ENCODE results near the gene KASH5.
"Not testable (repeated sequence)": the region's sequence is repeated elsewhere in the genome, so short reads cannot be mapped to it uniquely, and the experiment has no call there.

Gene KASH5

DNA sequence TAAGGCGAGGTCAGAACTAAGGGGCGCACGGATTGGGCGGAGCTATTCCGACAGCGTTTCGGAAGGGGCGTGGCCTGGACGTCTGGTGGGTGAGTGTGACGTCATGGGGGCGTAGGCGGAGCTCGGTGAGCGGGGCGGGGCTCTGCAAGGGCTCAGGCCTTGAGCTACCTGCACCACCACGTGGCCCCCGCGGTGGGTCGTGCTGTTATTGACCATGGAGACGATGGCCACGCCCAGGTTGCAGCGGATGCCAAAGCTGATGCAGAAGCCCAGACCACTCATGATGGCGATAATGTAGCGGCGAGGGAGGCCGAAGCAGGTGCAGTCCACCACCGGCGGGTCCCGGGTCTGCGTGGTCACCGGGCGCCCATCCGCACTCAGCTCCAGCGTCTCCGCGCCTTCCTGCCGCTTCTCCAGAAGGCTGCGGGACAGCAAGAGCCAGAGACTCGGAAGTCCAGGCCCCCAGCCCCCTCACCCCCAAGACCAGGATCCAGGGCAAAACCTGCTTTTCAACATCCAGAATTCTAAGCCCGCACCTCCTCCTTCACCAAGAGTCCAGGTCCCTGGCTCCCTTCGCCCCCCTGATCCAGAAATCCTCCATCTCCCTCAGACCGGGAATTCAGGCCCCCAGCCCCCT, 48.5 kb downstream of the KASH5 start:
- DNase-seq (ENCODE audit: low spot score) = no peak

GRCh38 chr19:49437231-49437630, 49.2 kb downstream of the KASH5 start:
- peak; percentile 82 for DNase-seq (ENCODE audit: low spot score)

- no peak for DNase-seq (ENCODE audit: low spot score)
These were observed 50.2 kb downstream of the KASH5 start for GRCh38 chr19:49438261-49438660.

GRCh38 chr19:49439836-49440235, 51.8 kb downstream of the KASH5 start:
- DNase-seq (ENCODE audit: low spot score) = no peak

- DNase-seq (ENCODE audit: low spot score) = no peak
These were observed 52.6 kb downstream of the KASH5 start for GRCh38 chr19:49440439-49441209.

DNA sequence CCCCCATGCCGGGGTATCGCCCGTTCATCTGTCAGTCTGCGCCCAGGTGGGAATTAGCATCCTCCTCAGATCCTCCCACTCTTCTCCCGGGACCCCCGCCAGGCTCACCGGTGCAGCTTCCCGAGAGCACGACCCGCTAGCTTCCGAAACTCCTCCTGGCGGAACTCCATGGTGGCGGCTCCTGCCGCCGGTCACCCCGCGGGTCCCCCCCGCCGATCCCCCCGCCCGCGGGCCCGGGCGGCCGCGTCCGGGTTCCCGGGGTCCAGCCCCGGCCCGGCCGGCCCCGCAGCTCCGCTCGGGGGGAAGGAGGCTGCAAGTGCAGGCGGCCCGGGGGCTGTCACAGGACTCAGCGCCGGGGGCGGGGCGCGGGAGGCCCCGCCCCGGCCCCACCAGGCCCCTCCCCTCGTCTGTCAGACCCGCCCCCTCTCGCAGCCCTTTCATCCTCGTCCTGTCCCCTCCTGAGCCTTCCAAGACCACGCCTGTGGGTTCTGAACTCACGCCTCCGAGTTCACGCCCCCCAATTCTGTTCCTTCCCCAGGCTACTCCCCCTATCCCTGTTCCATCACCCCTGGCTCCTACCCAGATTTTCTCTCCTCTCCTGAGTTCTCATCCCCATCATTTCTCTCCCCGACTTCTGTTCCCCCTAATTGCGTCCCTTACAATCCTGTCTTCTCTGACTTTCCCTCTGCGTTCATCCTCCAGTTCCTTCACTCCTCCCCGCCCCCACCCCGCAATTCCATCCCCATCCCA, 53.3 kb downstream of the KASH5 start, which contains the start of gene SLC17A7:
Gene SLC17A7, minus strand, starts transcription at position 318 of the 750 bp plus-strand sequence. Its CDS starts 148 bp downstream, at position 170.
- peak; percentile 90 for DNase-seq (ENCODE audit: low spot score)

DNA sequence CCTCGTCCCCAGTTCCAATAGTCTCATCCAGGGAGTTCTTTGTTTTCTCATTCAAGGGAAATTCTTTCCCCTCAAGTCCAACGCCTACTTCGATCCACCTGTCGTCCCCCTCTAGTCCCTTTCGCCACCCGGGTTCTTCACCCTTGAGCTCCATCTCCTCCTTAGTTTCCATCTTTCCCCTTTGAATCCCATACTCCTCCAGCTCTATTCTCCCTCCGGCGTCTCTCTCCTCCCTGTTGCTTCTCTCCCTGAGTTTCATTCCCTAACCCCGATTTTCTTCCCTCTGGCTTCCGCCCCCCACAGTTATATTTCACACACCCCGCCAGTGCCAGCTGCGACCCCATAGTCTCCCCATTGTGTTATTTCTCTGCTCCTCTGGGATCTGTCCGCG, 53.9 kb downstream of the KASH5 start:
- DNase-seq (ENCODE audit: low spot score) = no peak

DNA sequence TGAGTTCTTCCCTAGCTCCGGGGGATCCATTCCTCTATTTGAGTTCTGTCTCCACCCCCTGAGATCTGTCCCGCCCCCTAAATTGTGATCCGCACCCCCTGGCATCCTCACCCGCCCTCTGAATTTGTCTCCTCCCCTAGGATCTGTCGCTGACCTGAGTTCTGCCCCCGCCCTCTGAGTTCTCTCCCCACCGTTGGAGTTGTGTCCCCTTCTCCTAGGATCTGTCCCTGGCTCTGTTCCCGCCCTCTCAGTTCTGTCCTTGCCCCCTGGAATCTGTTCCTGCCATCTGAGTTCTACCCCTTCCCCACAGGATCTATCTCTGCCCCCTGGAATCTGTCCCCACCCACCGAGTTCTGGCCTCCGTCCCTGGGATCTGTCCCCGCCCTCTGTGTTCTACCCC, 54.3 kb downstream of the KASH5 start:
- no peak for DNase-seq (ENCODE audit: low spot score)

- DNase-seq (ENCODE audit: low spot score) = peak; percentile 90
These were observed 54.8 kb downstream of the KASH5 start for GRCh38 chr19:49442771-49443365.

DNA sequence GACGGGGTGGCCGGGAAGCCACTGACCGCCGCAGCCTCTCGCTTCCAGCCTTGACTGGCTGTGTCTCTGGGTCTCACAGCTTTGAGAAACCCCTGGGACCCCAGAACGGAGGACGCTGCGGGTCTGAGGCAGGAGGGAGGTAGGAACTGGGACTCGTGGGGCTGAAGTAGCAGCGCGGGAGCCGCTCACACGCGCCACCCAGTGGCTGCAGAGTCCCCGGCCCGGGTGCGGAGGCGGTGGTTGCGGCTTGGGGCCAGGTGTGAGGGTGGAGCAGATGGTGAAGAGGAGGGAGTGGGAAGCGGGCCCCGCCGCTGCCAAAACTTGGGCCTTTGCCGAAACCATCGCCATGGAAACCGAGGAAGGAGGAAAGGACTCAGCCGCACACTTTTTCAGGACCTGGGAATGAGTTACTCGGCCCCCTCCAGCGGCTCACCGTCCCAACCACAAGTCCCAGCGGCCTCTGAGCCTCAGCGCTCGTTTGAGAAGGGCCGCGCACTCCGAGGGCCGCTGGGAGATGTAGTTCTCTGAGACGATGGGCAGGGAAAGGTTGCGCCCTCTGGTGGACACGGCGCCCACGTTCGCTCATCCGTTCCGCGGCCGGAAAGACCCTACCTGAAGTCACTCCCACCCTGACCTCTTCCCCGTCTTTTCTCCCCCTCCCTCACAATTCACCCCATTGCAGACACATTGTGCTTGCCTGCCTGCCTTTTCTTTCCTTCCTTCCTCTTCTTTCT, 55.5 kb downstream of the KASH5 start:
- peak; percentile 87 for DNase-seq (ENCODE audit: low spot score)

DNA sequence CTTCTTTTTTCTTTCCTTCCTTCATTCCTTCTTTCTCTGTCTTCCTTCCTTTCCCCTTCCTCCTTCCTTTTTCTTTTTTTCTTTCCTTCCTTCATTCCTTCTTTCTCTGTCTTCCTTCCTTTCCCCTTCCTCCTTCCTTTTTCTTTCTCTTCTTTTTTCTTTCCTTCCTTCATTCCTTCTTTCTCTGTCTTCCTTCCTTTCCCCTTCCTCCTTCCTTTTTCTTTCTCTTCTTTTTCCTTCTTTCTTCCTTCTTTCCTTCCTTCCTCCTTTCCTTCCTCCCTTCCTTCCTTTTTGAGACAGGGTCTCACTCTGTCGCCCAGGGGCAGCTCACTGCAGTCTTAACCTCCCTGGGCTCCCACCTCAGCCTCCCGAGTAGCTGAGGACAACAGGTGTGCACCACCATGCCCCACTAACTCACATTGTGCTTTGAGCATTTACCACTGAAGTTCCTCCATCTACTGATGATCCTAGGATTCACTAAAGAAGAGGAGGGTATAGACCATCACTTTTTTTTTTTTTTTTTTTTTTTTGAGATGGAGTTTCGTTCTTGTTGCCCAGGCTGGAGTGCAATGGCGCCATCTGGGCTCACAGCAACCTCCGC, 56.2 kb downstream of the KASH5 start:
- not testable (repeated sequence) for DNase-seq (ENCODE audit: low spot score)

- DNase-seq (ENCODE audit: low spot score) = no peak
These were observed 57.9 kb downstream of the KASH5 start for GRCh38 chr19:49445997-49446396.

DNA sequence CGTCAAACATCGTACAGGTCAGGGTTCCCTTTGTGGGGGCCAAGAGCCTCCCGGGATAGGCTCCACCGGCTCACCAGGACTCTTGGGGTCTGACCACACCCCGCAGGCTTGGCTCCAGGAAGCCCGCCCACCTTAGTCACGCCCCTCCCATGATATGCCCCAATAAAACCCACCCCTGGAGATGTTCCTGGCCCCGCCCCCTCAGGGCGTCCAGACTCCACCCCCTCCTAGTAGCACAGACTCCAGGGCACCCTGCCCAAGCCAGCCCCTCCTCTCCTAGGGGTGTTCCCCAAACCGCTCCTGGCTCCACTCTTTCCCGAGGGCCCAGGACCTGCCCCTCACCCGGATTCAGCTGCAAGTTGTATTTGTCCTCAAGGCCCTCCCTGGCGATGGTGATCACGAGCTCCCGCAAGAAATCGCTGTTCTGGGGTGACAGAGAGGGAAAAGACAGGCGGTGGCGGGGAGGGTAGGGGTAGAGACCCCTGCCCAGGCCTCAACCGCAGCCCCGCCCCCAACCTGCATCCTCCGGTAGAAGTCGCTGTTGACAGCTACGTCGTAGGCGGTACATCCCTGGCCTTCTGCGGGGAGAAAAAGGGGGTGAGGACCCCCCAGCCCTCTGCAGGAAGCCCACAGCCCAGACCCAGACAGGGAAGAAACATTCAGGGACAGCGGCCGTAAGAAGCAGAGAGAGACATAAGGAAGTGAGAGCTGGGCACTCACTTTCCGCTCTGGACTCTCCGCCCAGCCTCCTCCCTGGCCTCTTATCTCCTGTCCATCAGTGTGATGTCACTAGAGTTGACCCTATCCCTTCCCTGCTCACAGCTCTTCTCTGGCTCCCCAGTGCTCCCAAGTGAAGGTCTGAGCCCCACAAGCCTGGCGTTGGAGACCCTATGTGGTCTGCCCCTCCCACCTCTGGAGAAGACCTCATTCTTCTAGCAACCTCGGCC, 59.7 kb downstream of the KASH5 start:
- no peak for DNase-seq (ENCODE audit: low spot score)

- DNase-seq (ENCODE audit: low spot score) = no peak
These were observed 60.4 kb downstream of the KASH5 start for GRCh38 chr19:49448432-49448786.

DNA sequence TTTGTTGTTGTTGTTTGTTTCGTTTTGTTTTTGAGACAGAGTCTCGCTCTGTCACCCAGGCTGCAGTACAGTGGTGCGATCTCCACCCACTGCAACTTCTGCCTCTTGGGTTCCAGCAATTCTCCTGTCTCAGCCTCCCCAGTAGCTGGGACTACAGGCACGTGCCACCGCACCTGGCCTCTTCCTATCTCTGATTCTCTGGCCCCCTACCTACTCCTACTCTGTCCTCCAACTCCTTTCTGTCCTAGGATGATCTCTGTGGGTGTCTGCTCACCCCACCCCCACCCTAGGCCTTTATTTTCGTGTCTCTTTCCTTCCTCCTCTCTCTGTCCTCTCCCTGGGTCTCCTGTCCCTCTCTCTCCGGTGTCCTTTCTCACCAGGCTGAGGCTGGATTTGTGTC, 62.4 kb downstream of the KASH5 start:
- no peak for DNase-seq (ENCODE audit: low spot score)

GRCh38 chr19:49451430-49452181, 63.6 kb downstream of the KASH5 start, which contains the start of gene PIH1D1:
Gene PIH1D1, minus strand, starts transcription at chr19:49451814. Its CDS starts 240 bp downstream, at chr19:49451574.
- DNase-seq (ENCODE audit: low spot score) = peak; percentile 84

DNA sequence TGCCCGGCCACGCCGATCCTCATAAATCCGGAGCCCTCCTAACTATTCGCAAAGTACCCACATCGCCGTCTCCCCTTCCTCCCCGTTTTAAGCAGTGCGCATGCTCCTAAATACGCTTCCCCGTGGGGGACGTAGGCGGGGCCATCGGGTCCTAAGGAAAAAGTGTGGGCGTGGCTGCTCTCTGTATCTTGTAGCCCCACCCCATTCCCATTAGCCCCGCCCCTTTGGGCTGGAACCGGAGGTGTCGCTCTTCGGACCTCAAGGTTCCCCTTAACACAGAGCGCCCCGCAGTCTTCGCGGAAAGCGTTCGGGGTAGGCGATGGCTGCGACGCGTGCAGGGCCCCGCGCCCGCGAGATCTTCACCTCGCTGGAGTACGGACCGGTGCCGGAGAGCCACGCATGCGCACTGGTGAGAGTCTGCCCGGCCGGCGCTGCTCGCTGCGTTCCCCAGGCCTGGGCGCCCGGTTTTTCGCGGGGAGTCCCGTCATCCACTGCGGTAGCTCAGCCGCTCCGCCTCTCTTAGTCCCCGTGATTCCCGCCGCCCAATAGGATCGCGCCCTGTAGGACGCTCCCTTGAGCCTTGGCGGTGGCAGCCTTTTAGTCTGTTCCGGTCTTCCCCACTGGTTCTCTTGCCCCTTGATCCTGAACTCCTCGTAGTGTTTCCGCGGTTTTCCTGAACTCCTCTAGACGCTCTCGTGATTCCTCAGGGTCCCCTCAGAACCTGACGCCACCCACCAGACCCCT, 65.1 kb downstream of the KASH5 start, which contains the start of gene ALDH16A1:
Gene ALDH16A1, plus strand, starts transcription at position 213 of the 744 bp plus-strand sequence. Its CDS starts 107 bp downstream, at position 320.
- peak; percentile 97 for DNase-seq (ENCODE audit: low spot score)

DNA sequence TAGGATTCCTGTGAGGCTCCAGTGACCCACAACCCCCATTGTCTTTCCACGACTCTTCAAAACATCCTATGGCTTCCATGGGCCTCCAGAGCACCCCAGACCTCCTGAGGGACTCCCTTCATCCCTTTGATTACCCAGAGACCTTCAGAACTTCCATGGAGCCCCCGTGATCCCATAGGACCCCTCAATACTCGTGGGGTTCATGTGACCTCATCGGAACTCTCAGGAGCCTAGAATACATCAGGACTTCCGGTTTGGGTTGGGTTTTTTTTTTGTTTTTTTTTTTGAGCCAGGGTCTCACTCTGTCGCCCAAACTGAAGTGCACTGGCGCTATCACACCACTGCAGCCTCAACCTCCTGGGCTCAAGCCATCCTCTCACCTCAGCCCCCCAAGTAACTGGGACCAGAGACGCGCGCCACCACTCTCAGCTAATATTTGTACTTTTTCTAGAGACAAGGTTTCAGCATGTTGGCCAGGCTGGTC, 65.8 kb downstream of the KASH5 start:
- DNase-seq (ENCODE audit: low spot score) = no peak

Data from D341Med (cell line).